Activated CD8-positive, alpha-beta memory T cell treated with anti-CD3 and anti-CD28 coated beads, Interleukin-2, amount 10 ng/mL, durations not matched to agents 7 days and 5 days (primary cell): ENCODE data around the gene COL2A1. TPM values are rescaled to one million over a fixed set of nuclear protein-coding genes. Genes with fewer than 3 reads are reported as not detected.

Source experiments
- ATAC-seq: fragments of 150-1000 bp; cut with Tn5 transposase; one replicate; pipeline ENCODE4 v1.10.0; 2021; ENCODE audit warnings: moderate library complexity
- CTCF ChIA-PET: fragments of 350-600 bp; sonication (Branson Sonifier 250); formaldehyde crosslinking; loops from one replicate; lab custom pipeline; 2021; ENCODE audit warnings: antibody characterized with exemption; lab: Charles Lee
- DNase-seq: peaks from one replicate; pipeline ENCODE4 v3.0.0-alpha.2; 2020
- H3K27ac Mint-ChIP-seq: one replicate; pipeline ENCODE4 v1.8.0; 2021; ENCODE audit warnings: mild to moderate bottlenecking, mixed read lengths
- H3K27me3 Mint-ChIP-seq: one replicate; pipeline ENCODE4 v1.8.0; 2021; ENCODE audit warnings: mixed read lengths
- H3K36me3 Mint-ChIP-seq: one replicate; pipeline ENCODE4 v1.8.0; 2021; ENCODE audit warnings: mild to moderate bottlenecking, mixed read lengths
- H3K4me1 Mint-ChIP-seq: one replicate; pipeline ENCODE4 v1.8.0; 2021; ENCODE audit warnings: mixed read lengths
- H3K4me3 Mint-ChIP-seq: one replicate; pipeline ENCODE4 v1.8.0; 2021; ENCODE audit warnings: mild to moderate bottlenecking, moderate library complexity, mixed read lengths
- H3K9me3 Mint-ChIP-seq: one replicate; pipeline ENCODE4 v1.8.0; 2022; ENCODE audit warnings: low read depth, mixed read lengths
- total RNA-seq, 2 experiments: library from RNA; stranded (reverse); gene quantifications; one replicate each; pipeline ENCODE4 v1.2.3, GENCODE V29; 2021

The COL2A1 gene
- total RNA-seq, 2 experiments from 2014 or later = 0.33 TPM; not detected in 1

DNA sequence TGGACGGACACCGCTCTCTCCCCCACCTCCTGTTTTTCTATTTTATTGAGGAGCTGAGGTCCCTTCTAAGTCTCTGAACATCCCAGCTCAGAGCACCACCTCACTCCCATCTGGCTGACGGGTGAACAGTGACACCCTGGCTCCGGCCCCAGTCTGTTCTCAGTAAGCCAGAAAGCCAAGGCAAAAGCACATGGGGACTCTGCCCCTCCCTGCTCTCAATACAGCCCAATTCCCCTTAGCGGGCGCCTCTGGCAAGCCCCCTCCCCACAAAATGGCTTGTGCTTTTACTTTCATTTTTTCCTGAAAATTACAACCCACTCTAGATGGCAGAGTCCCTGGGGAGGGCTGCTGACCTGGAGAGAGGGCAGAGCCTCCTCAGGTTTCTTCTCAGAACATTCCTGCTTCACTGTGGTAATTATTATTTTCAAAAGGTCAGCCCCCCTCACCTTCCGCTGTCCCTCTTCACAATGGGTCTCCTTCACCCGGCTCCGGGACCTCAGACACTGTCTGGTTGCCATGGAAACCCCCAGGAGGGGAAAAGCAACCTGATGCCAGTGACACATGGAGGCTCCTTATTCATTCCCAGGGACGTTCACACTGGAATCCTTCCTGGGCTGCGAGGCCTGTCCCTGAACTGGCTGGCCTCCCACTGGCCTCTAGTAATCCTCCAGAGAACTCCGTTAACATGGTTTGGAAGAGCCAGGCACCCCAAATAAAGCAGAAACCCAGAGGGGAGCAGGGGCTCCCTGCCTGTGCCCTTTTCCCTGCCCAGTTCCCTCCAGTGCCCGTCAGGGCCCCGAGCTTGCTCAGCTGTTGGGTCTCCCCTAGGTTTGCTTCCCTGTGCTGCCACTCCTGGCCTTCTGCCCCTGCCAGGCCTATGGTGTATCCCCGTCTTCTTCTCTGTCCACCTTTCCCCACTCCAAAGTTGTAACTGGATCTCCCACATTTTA lies 15.9 kb downstream of the COL2A1 start:
- Mint-ChIP-seq H3K4me1 (peaks cover 26% of the 10 kb centered on the region), H3K27me3 (peaks cover 56% of the 10 kb centered on the region), H3K4me3 (no peak overlapping the region), H3K27ac (no peak overlapping the region), H3K9me3 (no peaks in the 10 kb centered on the region), H3K36me3 (no peaks in the 10 kb centered on the region)
- no peak for DNase-seq
- ATAC-seq = no peak
- CTCF ChIA-PET = interaction anchor here (1.1 to 3.7 kb wide), 3 partner anchors 12 to 39 kb away, joined by 3 to 24 read pairs (median 3); partner anchors contain the start of gene TMEM106C

DNA sequence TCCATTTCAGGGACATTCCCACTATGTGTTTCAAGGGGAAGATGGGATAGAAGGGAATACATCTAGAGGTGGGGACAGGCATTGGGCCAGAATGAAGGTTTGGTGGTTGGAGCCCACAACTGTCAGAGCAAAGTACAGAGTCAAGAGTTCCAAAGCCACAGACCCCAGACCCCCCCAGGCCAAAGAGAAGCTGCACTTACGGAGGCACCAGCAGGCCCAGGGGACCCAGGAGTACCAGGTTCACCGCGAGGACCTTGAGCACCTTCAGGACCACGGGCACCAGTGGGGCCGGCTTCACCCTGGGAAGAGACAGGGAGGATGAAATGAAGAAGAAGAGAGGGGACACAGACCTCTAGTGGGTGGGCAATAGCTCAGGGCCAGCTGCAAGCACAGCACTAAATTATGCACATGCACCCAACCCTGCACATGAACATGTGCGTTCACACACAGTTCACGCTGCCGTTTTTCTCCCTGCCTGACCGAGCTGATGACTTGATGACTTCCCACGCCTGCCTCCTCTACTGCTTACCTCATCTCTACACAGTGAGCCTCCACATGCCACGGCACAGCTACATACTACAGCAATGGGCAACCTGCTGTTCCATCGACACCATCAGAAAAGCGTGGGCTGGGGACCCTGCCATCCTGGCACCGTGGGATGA lies 16.7 kb downstream of the COL2A1 start:
- Mint-ChIP-seq H3K4me1 (peaks cover 26% of the 10 kb centered on the region), H3K27me3 (peaks cover 50% of the 10 kb centered on the region), H3K36me3 (no peaks in the 10 kb centered on the region), H3K27ac (no peak overlapping the region), H3K9me3 (no peaks in the 10 kb centered on the region), H3K4me3 (no peak overlapping the region)
- ATAC-seq (no peak), DNase-seq (no peak)
- CTCF ChIA-PET = interaction anchor here (1.1 to 1.2 kb wide), 2 partner anchors 11 to 38 kb away, joined by 3 read pairs; no protein-coding TSS in a partner anchor

DNA sequence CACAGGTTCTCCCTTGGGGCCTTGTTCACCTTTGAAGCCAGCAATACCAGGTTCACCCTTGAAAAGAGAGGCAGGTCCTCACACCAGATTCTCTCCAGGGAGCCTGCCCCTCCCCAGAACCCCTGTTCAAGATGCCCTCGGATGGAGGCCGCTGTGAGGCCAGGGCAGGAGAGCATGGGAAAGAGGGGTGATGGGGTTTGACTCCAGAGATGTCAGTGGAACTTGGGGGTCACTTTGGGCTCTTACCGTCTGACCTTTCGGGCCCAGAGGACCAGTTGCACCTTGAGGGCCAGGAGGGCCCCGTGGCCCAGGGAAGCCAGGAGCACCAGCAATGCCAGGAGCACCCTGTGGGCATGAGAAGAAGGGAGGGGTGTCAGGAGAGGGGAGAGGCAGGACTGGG lies 17.4 kb downstream of the COL2A1 start:
- ATAC-seq = no peak
- H3K27me3 Mint-ChIP-seq = peaks cover 43% of the 10 kb centered on the region
- no peak overlapping the region for H3K4me3 Mint-ChIP-seq
- DNase-seq = no peak
- CTCF ChIA-PET = no interaction called here
- no peaks in the 10 kb centered on the region for H3K36me3 Mint-ChIP-seq
- H3K4me1 Mint-ChIP-seq = peaks cover 26% of the 10 kb centered on the region
- H3K9me3 Mint-ChIP-seq = no peaks in the 10 kb centered on the region
- no peak overlapping the region for H3K27ac Mint-ChIP-seq

DNA sequence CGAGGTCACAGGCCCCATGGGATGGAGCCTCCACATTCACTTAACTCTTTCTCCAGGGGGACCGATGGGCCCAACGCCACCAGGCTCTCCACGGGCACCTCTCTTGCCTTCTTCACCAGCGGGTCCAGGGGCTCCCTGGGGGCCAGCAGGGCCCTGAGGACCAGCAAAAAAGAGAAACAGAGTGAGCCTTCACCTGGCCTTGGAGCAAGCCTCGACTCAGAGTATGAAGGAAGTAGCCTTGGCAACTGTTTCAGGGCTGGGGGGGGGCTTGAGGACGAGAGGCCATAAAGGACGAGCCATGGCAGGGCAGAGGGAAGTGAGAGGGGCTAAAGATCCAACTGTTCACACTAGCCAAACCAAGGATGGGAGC lies 18.0 kb downstream of the COL2A1 start:
- Mint-ChIP-seq H3K27me3 (peaks cover 38% of the 10 kb centered on the region), H3K4me1 (peaks cover 24% of the 10 kb centered on the region), H3K4me3 (no peak overlapping the region), H3K27ac (no peak overlapping the region), H3K9me3 (no peaks in the 10 kb centered on the region), H3K36me3 (no peaks in the 10 kb centered on the region)
- ATAC-seq (no peak), DNase-seq (no peak)
- CTCF ChIA-PET = no interaction called here

DNA sequence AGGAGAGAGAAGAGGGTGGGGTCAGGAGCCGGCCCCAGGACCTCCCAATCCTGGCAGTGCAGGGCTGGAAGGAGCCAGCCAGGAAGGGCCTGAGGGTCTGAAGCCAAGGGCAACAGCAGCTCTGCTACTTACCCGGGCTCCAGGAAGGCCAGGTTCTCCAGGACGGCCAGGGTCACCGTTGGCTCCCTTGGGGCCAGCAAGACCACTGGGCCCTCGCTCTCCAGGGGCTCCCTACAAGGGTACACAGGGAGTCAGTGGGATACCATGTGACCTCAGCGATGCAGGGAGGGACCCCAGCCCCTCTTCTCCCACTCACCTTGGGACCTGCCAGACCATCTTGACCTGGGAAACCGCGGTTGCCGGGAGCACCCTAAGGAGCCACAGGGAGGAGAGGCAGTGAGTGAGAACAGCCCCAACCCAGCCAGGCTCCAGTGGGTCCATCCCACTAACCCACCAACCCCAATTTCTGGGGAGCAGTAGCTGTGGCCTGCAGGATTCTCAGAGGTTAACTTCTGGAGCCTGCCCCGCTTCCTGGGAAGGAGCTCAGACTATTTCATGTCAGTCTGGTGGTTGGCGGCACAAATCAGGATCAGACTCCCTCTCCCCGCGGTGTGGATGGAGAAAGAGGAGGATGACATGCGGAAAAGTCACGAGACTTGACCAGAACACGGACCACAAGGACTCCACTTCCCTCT lies 18.5 kb downstream of the COL2A1 start:
- DNase-seq (no peak), ATAC-seq (no peak)
- H3K27ac Mint-ChIP-seq = no peak overlapping the region
- peaks cover 19% of the 10 kb centered on the region for H3K4me1 Mint-ChIP-seq
- H3K36me3 Mint-ChIP-seq = no peaks in the 10 kb centered on the region
- CTCF ChIA-PET = no interaction called here
- H3K27me3 Mint-ChIP-seq = peaks cover 33% of the 10 kb centered on the region
- H3K4me3 Mint-ChIP-seq = no peak overlapping the region
- no peaks in the 10 kb centered on the region for H3K9me3 Mint-ChIP-seq

DNA sequence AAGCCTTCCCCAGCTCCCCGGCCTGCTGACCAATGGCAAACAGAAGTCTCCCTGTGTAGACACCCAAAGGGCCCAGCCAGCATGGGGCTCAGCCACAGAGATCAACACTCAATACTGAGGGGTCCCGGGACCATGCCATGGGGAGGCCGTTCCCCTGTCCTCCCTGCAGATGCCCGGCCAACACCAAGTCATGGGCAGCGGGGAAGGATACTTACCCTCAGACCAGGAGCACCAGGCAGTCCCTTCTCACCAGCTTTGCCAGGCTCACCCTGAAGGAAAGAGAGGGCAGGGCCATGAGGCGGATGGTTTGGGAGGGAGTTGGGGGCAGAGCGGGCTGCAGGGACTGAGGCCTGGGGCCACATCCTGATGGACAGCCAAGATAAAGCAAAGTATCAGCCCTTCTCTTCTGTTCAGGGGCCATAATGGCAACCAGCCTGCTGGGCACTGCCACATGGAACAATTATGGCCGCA lies 19.9 kb downstream of the COL2A1 start:
- no peak for DNase-seq
- Mint-ChIP-seq H3K4me3 (no peak overlapping the region), H3K27me3 (peaks cover 35% of the 10 kb centered on the region), H3K27ac (no peak overlapping the region), H3K36me3 (no peaks in the 10 kb centered on the region), H3K4me1 (peaks cover 5% of the 10 kb centered on the region), H3K9me3 (no peaks in the 10 kb centered on the region)
- ATAC-seq = no peak
- CTCF ChIA-PET = no interaction called here

DNA sequence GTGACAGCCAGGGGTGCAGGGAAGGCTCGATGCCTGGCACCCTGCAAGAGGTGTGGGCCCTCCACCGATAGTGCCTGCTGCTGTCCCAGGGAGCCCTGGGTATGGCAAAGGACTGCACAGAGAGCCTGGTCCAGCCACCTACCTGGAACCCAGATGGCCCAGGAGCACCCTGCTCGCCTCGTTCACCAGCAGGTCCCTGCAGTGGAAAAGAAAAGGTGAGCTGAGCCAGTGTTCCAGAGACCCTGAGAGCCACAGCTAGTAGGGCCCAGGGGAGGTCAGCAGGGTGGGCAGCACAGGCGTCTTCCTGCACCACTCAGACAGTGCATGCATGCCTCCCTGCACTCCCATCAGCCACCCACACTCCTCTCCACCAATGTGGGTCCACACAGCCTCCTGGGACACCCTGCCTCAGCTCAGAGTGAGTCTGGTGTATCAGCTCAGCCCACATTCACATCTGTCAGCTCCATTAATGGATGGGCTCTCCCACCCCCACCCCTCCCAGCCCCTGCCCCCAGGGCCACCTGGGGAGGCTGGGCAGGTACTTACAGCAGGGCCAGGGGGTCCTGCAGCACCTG lies 20.6 kb downstream of the COL2A1 start:
- CTCF ChIA-PET = no interaction called here
- no peaks in the 10 kb centered on the region for H3K36me3 Mint-ChIP-seq

DNA sequence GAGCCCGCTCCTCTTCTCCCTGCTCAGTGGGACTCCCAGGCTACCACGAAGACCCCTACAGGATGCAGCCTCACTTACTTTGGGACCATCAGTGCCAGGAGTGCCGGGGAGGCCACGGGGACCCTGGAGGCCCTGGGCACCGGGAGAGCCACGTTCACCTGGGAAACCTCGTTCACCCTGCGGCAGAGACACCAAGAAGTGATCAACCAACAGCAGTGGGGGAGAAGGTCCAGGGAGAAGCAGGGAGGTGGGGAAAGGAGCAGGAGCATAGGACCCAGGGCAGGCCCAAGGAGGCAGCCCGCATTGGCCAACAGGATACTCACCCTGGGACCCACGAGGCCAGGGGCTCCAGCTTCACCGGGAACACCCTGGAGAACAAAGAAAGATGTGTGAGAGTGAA lies 21.5 kb downstream of the COL2A1 start:
- CTCF ChIA-PET = no interaction called here

More for the DNA sequence above, 20.6 kb downstream of the COL2A1 start:
- DNase-seq (no peak), ATAC-seq (no peak)
- no peaks in the 10 kb centered on the region for H3K4me1 Mint-ChIP-seq
- no peak overlapping the region for H3K27ac Mint-ChIP-seq
- peaks cover 32% of the 10 kb centered on the region for H3K27me3 Mint-ChIP-seq
- H3K4me3 Mint-ChIP-seq = no peak overlapping the region
- no peaks in the 10 kb centered on the region for H3K9me3 Mint-ChIP-seq

DNA sequence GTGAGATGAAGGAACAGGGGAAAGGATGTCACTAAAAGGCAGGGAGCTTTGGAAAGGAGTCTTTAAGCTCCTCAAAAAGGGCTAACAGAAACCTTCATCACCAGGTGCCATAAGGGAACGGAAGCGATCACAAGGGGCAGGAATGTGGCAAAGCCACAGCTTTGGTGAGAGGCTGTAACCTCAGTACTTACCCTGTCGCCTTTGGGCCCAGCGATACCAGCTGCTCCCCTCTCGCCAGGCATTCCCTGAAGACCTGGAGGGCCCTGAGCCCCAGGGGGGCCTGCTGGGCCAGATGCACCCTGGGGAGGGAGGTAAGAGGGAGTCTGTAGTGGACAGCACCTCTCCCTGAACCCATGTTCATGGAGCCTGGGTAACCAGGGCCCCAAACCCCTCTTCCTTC lies 22.0 kb downstream of the COL2A1 start:
- CTCF ChIA-PET = no interaction called here
- no peaks in the 10 kb centered on the region for H3K36me3 Mint-ChIP-seq
- H3K4me3 Mint-ChIP-seq = no peak overlapping the region
- no peaks in the 10 kb centered on the region for H3K9me3 Mint-ChIP-seq
- peaks cover 23% of the 10 kb centered on the region for H3K27me3 Mint-ChIP-seq
- no peak for ATAC-seq
- no peaks in the 10 kb centered on the region for H3K4me1 Mint-ChIP-seq
- no peak for DNase-seq
- no peak overlapping the region for H3K27ac Mint-ChIP-seq

More for the DNA sequence above, 21.5 kb downstream of the COL2A1 start:
- Mint-ChIP-seq H3K27me3 (peaks cover 25% of the 10 kb centered on the region), H3K4me1 (no peaks in the 10 kb centered on the region), H3K4me3 (no peak overlapping the region), H3K9me3 (no peaks in the 10 kb centered on the region), H3K36me3 (no peaks in the 10 kb centered on the region), H3K27ac (no peak overlapping the region)
- no peak for DNase-seq
- no peak for ATAC-seq

DNA sequence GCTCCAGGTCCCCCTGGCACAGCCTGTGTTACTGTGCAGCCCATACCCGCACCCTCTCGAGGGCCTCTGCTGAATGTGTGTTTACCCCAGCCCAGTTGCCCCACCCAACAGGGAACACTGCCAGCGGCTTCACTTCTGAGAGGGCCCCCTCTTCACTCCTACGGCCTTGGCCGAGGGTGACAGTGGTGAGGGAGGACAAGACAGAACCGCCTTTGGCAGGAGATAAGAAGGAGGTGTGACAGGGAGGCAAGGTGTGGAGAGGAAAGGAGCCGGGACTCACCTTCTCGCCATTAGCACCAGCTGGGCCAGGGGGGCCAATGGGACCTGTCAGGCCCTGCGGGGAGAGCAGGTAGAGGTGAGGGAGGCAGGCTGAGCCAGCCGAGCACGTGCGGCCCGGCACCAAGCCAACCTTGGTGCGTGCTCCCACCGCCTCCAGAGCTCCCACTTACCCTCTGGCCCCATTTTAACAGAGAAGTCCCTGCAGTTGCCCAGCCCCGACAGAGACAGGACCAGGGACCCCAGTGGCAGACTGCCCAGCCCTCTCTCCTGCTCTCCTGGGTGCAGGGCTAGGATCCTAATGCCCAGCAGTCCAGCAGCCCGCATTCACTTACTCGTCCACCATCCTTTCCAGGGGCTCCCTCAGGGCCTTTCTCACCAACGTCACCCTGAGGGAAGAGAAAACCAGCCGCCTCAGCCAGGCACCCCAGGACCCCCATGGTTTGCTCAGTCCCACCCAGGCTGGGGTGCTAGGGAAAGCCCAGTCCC lies 22.6 kb downstream of the COL2A1 start:
- H3K9me3 Mint-ChIP-seq = no peaks in the 10 kb centered on the region
- H3K27me3 Mint-ChIP-seq = peaks cover 17% of the 10 kb centered on the region
- DNase-seq (no peak), ATAC-seq (no peak)
- no peak overlapping the region for H3K27ac Mint-ChIP-seq
- CTCF ChIA-PET = no interaction called here
- H3K4me3 Mint-ChIP-seq = no peak overlapping the region
- no peaks in the 10 kb centered on the region for H3K4me1 Mint-ChIP-seq
- no peaks in the 10 kb centered on the region for H3K36me3 Mint-ChIP-seq

DNA sequence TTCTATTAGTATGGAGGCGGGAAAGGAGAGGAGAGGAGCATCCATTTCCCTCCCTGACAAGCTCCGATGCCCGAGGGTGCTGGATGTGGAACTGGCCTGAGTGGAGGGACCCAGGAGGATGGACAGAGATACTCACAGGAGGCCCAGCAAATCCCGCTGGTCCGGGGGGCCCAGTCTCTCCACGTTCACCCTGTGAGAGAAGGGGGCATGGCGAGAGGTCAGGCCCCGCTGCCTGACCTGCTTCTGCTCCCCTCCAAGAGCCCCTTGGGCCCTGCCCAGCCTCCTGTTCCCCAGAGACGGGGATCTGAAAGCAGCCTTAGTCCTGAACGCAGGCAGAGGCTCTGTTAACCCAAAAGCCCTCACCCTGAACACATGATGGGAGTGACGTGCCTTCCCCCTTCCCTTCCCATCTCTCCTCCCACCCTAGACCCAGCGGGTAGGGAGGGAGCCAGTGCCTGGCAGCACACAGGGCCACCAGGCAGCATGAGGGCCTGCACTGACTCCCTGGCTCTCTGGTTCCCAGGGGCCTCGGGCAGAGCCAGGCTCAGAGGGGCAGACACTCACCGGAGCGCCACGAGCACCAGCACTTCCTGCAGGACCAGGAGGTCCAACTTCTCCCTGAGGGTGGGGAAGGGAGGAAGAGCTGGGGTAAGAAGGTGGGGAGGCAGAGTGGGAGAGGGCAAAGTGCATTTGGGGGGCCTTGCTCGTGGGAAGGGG lies 23.3 kb downstream of the COL2A1 start:
- H3K36me3 Mint-ChIP-seq = no peaks in the 10 kb centered on the region
- no peak overlapping the region for H3K27ac Mint-ChIP-seq
- CTCF ChIA-PET = interaction anchor here (1.1 kb wide), 1 partner anchor 17 kb away, joined by 4 read pairs; the partner anchor contains the start of gene TMEM106C

DNA sequence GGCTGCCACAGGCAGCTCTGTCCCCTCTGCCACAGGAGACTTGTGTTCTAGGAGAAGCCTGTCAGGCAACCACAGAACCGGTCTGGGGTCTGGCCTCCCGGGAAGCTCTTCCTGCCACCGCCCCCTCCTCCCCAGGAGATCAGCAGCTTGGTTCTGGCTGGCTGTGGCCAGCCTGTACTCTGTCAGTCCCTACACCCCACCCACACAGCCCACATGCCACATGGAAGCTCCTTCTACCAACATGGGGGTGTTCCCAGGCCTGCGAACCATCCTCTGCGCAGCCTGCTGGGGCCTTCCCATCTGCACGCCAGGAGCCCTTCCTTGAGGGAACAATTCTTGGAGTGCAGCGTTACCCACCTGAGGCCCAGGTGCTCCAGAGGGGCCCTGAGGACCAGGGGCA lies 24.1 kb downstream of the COL2A1 start:
- H3K27ac Mint-ChIP-seq = no peak overlapping the region
- DNase-seq (no peak), ATAC-seq (no peak)
- no peaks in the 10 kb centered on the region for H3K9me3 Mint-ChIP-seq
- H3K36me3 Mint-ChIP-seq = no peaks in the 10 kb centered on the region
- CTCF ChIA-PET = interaction anchor here (1.1 kb wide), 1 partner anchor 17 kb away, joined by 4 read pairs; the partner anchor contains the start of gene TMEM106C
- no peak overlapping the region for H3K4me3 Mint-ChIP-seq
- peaks cover 17% of the 10 kb centered on the region for H3K27me3 Mint-ChIP-seq
- no peaks in the 10 kb centered on the region for H3K4me1 Mint-ChIP-seq

More for the DNA sequence above, 23.3 kb downstream of the COL2A1 start:
- DNase-seq (no peak), ATAC-seq (no peak)
- Mint-ChIP-seq H3K9me3 (no peaks in the 10 kb centered on the region), H3K4me1 (no peaks in the 10 kb centered on the region), H3K27me3 (peaks cover 17% of the 10 kb centered on the region), H3K4me3 (no peak overlapping the region)
